Measurements from ENCODE around the gene DNAJB6.

DNAJB6 gene

DNA sequence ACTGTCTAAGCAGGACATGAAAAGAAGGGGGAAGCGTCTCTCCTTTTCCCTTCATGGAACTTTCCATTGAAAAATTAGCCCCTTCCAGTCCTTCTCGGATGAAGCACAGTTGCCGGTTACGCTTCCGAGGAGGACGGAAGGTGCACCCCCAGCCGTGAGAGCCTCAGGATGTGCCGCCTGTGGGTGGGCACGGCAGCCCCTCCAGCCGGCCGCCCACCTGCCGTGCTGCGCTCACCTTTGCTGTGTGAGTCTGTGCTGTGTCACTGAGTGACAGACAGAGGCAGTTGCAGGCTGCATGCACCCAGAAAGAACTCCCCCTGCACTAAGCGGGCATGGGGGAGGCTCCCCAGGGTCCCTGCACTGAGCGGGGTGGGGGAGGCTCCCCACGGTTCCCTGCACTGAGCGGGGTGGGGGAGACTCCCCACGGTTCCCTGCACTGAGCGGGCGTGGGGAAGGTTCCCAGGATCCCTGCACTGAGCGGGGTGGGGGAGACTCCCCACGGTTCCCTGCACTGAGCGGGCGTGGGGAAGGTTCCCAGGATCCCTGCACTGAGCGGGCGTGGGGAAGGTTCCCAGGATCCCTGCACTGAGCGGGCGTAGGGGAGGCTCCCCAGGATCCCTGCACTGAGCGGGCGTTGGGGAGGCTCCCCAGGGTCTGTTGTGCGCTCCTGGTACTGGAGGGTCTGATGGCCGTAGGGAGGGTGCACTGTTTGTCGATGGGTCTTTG lies 74.2 kb downstream of the DNAJB6 start:
- DNase-seq, result no peak

DNA sequence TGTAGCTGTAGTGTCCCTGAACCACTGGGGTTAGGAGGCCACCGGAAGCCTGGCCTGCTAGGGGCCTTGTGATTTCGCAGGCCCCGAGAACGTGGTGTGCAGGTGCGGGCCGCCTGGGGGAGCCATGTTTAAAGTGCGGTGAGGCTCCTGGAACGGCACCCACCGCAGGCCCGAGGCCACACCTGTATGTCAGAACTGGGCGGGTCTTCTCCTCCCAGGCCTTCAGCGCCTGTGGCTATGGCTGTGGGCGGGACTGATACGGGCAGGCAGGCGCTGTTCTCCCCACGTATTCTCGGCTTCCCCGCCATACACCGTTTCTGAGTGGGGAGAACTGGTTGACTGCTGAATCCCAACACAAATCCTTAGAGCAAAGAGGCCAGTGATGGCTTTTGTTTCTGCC lies 74.8 kb downstream of the DNAJB6 start:
- DNase-seq, result no peak

DNA sequence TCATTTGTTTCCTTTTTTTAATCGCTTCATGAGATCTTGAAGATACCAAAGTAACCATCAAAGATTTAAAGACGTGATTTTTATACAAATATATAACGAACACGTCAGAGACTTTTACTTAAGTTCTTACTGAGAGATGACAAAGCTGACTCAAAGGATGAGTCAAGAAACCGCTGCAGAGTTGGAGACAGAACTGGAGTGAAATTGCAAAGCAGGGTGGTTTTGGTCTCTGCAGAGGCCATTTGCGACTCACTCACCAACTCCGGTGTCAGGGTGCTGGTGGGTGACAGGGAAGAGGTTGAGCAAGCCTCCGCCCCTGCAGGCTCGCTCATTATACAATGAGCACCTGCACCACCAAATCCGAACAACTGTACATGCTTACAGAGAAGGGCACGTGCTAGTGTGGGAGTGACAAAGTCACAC lies 75.2 kb downstream of the DNAJB6 start:
- DNase-seq, result no peak

DNA sequence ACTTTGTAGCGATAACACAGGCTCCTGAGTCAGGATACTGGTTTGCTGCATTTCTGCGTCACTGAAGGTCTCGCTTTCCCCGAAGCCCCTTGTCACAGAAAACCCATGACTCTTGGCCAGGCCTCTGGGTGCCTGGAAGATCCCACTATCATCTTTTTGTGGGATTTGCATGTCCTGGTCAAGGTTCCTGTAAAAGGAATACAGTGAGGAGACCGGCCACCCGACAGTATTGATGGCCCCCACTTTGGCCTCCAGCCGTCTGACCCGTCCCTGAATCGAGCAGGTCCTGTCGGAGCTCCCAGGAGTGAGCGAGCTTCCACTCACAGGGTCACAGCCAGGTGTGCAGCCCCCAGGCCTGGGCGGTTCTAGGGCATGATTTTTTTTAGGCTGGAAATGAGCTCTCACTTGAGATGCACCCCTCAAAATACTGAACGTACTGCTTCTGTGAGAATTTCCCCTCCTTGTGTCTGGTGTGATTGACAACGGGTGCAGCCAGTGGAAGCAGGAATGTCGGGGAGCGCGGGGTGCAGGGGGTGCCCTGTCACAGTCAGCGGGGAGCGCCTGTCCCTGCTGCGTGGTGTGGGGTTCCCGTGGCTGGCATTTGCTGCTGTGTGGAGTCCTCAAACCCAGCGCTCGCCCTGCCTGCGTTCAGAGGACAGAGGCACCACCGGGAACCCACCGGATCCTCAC lies 75.8 kb downstream of the DNAJB6 start:
- no peak for DNase-seq

DNA sequence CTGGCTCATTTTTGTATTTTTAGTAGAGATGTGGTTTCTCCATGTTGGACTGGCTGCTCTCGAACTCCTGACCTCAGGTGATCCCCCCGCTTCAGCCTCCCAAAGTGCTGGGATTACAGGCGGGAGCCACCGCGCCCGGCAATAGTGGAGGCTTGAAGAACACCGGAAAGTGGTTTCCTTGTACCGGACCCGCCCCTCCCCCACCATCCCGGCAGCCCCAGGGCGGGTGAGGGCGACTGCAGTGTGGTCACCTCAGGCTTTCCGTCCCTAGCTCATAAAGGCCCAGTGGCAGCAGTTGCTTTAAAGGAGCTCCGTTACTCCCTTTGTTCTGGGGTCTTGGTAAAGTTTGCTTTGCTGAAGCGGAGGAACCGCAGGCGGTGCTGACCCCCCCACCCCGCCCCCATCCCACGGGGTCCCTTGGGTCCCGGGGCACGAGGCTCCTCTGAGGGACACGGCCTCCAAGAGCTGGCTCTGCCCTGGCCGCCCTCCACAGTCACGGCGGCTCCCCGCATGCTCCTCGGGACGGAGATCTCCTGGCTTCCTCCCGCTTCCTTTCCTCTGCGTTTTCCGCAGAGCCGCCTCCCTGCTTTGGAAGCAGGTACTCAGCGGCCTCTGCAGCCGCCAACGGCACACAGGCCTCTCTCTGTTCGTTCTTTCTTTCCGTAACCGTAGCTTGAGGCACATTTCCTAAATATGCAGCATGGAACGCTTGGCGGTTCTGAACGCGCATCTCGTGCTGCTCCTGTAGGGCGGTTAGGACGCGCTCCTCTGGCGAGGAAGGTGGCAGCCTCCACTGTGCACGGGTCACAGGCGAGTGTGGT lies 77.3 kb downstream of the DNAJB6 start:
- DNase-seq, result no peak

DNA sequence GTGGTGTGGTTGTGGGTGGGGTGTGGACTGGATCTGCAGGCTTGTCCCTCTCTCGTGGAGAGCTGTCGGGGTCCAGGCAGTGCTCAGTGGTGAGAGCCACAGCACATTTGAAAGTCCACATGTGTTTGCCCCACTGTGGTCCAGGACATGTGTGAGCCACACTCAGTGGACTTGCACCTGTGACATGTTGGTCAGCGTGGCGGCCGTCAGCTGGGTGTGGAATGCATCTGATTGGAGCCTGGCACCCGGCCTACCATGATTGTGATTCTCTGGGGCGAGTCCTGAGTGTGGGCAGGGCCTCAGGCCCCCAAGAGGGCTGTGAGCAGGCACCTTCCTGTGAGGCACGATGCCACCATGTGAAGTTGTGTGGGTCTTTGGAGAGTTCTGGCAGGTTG lies 77.9 kb downstream of the DNAJB6 start:
- DNase-seq, result no peak

DNA sequence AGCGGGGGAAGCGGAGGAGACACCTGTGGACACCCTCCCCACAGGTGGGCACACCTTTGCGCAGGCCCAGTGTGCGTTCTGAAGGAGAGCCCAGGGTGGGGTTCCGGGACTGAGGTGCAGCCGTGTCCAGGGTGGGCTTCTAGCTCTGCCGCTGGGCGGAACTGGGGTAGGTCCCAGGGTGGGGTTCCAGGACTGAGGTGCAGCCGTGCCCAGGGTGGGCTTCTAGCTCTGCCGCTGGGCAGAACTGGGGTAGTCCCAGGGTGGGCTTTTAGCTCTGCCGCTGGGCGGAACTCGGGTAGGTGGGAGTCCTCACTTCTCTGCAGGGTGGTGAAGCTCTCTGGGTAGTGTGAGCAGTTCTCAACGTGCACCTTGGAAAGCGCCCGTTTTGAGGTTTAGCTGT lies 78.7 kb downstream of the DNAJB6 start:
- no peak for DNase-seq

DNA sequence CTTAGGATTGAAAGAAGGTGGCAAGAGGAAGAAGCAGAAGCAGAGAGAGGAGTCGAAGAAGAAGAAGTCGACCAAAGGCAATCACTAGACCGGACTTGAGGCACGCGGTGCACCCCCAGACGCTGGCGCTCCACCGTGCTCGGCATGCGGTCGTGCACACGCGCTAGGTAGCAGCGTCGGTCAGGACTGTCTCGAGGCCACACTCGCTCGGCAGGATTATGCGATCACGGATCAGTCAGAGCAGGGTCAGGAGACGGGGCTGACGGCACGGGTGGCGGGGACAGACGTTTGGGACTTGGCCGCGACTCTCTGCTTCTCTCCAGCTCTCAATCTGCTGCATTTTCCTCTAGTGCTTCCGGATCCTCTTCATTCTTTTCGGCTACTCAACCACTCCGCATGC lies 79.2 kb downstream of the DNAJB6 start:
- DNase-seq, result no peak

DNA sequence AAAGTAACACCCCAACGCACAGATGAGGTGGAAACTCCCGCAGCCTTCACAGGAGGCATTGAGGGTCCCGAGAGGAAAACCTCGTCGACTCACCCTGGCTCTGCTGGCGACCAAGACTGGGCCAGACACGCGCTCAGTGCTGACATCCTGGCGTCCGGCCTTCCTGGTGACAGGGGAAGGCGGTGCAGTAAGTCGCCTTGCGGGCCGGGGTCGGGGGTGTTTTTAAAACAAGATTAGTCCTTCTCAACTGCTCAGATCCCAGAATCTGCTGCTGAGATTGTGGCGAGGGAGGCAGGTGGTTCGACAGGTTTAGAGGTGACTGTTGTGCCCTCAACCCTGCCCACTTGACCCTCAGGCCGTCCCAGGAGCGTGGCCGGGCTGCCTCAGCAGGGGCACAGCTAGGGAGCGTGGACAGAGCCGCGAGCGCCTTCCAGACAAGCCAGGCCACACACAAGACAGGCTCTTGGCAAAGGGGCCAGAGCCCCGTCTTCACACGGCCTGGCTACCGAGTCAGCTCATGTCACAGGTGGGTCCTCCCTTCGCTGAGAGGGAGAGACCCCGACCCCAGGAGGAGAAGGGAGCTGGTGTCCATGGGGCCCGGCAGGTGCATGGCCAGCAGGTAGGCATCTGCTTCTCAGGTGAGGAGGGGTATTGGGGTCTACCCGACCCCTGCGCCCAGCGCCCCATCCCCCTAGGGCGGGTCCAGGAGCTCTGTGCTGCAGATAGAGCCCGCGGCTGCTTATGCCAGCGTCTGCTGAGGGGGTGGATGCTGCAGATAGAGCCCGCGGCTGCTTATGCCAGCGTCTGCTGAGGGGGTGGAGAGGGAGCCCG lies 81.6 kb downstream of the DNAJB6 start:
- DNase-seq, result no peak

DNA sequence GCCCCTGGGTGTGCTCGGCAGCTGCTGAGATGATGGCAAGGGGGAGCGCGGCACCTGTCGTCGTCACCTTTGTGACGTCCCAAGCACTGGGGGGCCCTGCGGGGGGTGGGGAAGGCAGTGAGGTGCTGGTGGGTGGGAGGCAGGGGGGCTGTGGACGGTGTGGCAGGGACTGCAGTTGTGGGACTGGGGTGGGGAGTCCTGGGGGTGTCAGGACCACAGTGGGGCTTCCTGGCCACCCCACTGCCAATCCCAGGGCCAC lies 82.2 kb downstream of the DNAJB6 start:
- no peak for DNase-seq

DNA sequence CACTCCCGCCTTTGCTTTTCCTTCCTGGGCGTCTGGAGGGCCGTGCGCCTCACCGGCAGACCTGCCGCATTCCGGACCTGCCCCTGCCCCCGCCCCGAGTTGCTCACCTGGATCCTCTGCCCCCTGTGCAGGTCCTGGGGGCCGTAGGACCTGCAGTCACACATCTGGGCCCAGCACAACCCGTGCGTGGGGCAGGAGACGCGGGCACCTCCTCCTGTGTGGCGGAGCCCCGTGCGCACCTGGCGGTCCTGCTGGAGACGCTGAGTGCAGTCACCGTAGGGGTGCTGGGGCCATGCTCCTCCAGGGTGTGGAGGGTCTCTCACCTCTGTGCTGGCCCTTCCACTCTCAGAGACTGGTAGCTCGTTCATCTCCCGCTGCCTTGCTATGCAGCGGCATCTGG lies 85.5 kb downstream of the DNAJB6 start:
- DNase-seq, result no peak

DNA sequence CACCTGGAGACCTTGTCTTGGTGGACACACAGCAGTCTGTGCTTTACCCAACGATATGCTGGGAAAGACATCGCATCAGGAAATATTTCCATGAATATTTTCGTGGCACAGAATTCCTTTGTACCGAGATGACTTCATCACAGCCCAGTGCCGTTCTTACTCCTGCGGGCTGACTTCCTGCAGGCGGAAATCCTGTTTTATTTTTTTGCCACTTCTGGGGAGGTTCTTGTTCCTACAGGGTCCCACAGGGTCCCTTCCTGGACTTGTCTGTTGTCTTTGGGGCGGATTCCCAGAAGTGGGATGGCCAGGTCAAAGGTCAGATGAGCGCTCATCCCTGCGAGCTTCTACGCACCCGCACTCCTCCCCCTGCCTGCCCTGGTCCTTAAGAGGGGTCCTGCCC lies 86.5 kb downstream of the DNAJB6 start:
- DNase-seq, result no peak

DNA sequence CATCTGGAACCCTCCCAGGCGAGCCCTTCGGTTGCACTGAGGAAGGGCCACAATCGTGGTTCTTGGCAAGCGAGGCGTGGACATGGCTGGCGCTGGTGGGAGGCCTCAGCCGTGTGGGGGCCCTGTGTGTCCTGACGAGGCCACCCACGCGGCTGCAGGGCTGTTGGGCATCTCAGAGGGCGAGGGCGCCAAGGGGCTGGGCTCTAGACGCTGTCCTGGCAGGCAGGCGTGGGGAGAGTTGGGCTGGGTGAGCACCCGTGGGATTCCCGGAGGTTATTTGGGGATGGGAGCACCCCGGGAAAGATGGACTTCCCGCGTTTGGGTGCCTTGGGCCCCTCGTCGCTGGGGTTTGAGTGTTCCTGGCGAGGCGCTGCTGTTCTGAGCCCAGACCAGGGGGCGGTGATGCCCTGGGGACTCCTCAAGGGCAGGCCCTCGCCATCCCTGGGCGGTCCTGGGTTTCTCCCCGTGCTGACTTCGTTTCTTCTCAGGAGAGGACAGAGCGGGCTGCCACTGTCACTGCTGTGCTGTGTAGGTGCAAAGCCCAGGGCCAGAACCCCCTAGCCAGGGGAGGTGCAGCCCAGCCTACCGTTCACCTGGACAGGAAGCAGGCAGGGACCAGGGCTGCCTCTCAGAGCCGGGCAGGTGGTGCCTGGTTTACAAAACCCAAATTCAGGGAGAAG lies 87.2 kb downstream of the DNAJB6 start:
- DNase-seq, result no peak

DNA sequence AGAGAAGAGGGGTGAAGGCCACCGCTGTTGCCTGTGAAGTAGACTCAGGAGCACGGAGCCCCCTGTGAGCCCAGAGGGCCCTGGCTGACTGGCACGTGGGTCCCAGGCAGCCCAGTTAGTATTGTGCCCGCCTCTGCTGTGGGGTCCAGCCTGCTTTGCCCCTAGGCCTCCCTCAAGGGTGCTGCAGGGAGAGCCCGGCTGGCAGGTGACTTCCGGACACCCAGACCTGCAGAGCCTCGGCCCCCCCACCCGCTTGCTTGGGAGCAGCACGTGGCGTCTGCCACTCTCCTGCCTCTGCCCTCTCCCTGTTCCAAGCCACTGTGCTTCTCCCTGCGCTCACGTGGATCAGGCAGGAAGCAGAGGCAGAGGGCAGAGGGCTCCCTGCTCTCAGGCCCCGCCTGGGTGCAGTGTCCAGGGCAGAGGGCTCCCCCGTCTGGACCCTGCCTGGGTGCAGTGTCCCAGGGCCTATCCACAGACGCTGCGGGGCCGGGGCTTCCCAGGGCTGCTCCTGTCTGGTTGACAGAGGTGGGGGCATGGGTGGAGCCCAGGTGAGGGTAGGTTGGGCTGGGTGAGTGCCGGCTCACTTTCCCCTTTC lies 88.4 kb downstream of the DNAJB6 start:
- no peak for DNase-seq

DNA sequence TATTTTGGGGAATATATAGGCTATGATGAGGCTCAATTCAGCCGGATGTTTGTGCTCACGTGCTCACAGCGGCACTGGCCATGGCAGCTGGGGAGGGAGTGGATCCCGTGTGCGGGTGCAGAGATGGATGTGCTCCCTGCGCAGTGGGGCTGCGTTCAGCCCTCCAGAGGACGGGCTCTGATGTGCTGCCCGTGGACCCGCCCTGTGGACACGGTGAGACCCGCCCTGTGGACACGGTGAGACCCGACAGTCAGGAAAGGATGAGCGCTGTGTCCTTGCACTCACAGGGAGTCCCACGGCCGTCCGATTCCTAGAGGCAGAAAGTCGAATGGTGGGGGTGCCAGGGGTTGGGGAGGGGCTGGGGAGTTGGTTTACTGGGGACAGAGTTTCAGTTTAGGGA lies 89.0 kb downstream of the DNAJB6 start:
- no peak for DNase-seq

DNA sequence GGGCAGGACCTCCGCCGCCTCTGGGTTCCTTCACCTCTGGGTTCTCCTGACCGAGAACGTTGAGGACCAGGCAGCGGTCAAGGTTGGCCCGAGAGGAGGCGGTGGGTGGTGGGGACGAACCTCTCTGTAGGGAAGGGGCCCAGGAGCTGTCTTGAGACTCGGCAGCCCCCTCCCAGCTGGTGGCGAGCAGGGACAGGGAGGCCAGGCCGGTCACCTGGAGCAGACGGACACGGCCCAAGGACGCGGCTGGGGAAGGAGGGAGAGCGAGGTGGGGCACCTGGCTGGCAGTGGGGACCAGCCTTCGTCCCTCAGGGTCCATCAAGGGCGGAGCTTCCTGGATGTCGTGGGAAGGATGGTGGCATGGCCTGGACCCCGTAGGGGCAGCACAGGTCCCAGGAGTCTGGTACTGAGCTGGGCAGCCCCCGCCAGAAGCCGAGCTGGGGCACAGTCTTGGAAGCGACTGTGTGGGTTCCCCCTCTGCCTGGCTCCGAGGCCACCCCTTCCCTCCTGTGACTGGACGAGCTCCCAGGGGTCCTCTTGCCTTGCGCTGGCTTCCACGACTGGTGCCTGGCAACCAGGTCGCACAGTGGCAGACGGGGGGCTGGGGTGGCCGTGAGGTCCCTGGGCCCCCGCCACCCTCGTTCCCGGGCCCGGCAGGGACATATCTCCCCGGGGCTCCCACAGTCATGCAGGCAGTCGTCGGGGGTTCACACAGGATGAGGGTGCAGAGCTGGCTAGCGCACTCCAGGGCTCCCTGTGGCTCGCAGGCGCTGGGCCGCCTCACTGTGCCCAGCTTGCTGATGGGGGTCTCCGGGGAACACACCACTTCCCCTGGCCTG lies 89.9 kb downstream of the DNAJB6 start:
- DNase-seq, result no peak

DNA sequence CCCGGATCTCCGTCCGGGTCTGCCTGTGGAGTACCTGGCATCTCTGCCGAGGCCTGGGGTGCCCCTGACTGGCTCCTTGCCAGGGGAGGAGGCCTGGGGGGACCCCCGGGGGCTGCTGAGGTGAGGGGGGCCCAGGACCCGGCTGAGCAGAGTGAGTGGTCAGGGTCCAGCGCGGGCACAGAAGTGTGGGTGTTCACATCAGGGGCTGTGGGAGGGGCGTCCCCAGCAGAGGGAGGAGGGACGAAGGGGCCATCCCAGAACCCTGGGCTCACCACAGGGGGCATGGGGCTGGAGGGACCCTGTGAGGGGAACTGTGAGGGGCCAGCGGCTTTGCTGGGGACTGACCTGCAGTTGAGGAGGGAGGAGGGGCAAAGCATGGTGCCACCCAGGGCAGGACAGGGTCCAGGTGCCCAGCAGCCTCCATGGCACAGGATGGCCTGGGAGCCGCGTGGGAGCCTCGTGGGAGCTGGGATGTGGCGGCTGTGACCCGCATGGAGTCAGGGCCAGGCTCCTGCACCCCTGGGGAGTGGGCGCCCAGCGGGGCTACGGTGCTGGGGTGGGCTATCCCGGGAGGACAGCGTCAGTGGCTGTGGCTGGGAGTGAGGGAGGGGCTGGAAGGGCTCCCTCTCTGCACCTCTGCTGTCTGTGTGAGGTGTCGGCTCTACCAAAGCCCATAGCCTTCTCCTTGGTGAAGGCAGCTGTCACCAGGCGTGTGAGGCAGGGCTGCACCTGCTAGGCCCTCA lies 91.2 kb downstream of the DNAJB6 start:
- no peak for DNase-seq

DNA sequence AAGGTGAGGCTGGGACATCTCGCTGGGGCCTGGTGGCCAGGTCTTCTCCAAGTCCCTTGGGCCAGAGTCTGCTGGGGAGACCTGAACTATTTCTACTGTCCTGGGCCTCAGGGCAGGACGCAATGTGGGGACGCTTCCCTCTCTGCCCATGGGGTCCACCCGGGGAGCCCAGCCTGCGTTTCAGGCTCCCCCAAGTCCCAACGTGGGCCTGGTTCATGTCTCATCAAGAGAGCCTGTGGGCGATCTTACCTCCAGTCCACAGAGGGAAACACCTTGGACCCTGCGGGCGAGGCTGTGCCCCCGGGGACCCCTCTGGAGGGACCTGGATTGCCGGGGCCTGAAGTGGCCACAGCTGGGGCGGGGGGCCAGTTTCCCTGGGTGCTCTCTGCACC lies 91.7 kb downstream of the DNAJB6 start:
- no peak for DNase-seq

DNA sequence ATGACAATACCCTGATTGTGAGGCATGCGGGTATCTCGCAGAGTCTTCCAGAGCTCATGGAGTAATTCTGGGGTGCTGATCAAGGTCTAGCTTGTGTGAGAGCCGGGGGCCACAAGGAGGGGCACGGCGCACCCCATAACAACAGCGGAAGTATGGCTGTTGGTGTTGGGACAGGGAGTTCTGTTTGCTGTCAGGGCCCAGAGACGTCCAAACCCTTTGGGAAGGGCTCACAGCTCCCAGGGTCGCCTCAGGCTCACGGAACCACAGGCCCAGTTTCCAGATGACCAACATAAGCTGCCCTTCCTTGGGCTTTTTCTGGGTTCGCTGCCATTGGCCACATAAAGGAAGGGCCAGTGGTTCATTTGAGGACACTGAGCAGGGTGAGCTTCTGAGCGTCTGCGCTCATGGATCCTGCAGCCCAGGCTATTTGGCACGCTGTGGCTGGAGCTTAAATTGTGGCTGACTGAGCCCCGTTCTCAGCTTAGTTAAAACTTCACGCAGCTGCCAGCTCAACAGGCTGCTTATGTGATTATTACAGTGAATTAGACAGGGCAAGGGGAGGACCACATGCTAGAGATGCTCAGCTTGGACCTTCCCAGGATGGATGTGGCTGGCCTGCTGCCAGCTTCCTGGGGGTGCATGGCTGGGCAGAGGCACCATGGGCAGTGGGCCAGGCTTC lies 92.3 kb downstream of the DNAJB6 start:
- no peak for DNase-seq

DNA sequence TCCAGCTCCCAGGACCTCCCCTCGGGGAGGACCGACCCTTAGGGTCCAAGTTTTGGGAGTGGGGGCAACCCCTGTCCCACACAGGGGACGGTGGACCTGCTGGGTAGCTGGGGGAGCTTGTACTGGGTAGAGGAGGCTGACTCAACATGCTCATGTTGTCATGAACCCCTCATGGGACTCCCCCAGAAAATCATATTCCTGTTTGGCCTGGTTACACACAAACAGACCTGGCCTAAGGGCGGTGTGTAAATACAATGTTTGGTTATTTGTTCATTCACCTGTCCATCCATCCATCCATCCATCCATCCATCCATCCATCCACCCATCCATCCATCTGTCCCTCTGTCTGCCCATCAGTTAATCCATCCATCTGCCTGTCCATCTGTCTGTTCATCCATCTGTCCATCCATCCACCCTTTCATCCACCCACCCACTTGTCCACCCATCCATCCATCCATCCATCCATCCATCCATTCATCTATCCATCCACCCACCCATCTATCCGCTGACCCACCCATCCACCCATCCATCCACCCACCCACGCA lies 92.9 kb downstream of the DNAJB6 start:
- no peak for DNase-seq
